Measurements from ENCODE around the gene C11orf91.

DNA sequence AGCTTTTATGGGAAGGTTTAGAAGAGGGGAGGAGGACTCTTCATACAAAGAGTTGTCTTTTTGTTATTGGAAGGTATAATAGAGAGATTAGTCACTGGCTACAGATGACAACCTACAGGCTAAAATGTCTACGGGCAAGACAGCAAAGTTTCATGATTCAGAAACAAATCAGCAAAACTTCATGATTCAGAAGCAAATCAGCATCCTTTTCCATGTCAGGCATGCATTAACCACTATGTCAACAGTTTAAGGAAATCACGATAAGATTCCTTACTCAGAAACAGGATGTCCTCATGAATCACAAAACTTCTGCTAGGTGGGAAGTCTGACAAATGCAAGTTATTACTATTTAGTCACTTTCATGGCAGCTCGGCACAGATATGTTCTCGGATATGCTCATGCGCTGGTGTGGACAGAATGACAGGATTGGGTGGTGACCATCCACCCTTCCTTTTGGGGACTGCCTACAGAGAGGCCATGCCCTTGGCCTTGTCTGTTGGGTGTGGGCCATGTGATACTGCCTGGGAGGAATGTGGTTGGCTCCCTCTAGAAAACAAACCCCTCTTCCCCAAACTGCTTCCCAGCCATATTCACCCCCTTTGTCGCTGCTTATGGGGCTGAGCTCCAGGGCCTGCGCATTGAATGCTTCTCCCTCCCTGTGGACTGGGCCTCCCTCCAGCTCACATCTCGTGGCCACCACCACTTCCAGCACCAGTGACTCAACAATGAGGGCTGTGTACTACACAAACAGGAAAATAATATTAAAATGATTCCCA is 10.1 kb downstream of the C11orf91 start:
- TF ChIP-seq POLR2AphosphoS5 (IDR thresholded peaks at IDR 0.05) (peak; percentile 74), POLR2A (IDR thresholded peaks at IDR 0.05) (no peak), CTCF (IDR thresholded peaks at IDR 0.05) (no peak), EP300 (IDR thresholded peaks at IDR 0.05) (no peak)
